CD4-positive, alpha-beta memory T cell (primary cell): Measurements from ENCODE around the gene TMC8. TPM values are rescaled to one million over a fixed set of nuclear protein-coding genes. Genes with fewer than 3 reads are reported as not detected.

Experiments used
- CTCF ChIA-PET: fragments of 350-600 bp; sonication (Branson Sonifier 250); formaldehyde crosslinking; loops from one replicate; lab custom pipeline; 2021; ENCODE audit warnings: inconsistent platforms; ENCODE audit not compliant: partially characterized antibody; lab: Charles Lee
- POLR2A ChIA-PET: fragments of 350-600 bp; sonication (Branson Sonifier 250); formaldehyde crosslinking; loops from one replicate; lab custom pipeline; 2021; ENCODE audit not compliant: partially characterized antibody; lab: Charles Lee
- DNase-seq, 5 donors: peaks; one replicate each; pipeline versions ENCODE4 v3.0.0 to v3.0.0-alpha.2; 2020 to 2022; ENCODE audit warnings: mixed read lengths in 1 of 5
- H3K27ac ChIP-seq: one replicate; pipeline ENCODE4 v1.7.0; 2013; ENCODE audit warnings: low read depth, low read length
- H3K27me3 ChIP-seq: 2 replicates; pipeline ENCODE4 v1.7.0; 2013; ENCODE audit warnings: mild to moderate bottlenecking, low read length, moderate library complexity; ENCODE audit not compliant: insufficient read depth
- H3K36me3 ChIP-seq: 2 replicates; pipeline ENCODE4 v1.7.0; 2013; ENCODE audit warnings: mild to moderate bottlenecking, low read length, moderate library complexity; ENCODE audit not compliant: insufficient read depth
- H3K4me1 ChIP-seq: 2 replicates; pipeline ENCODE4 v1.7.0; 2013; ENCODE audit warnings: mild to moderate bottlenecking, low read length, moderate library complexity; ENCODE audit not compliant: insufficient read depth
- H3K4me3 ChIP-seq, 2 donors: one replicate each; pipeline ENCODE4 v1.7.0; 2013; ENCODE audit warnings: low read length in 2 of 2, mild to moderate bottlenecking in 1 of 2
- H3K9me3 ChIP-seq, 2 donors: one replicate each; pipeline ENCODE4 v1.7.0; 2013; ENCODE audit warnings: low read length in 2 of 2, control low read depth in 1 of 2; ENCODE audit not compliant: control insufficient read depth in 1 of 2
- H3K27ac Mint-ChIP-seq, 7 donors: one replicate each; pipeline ENCODE4 v1.8.0; 2020 to 2021; ENCODE audit warnings: mixed read lengths in 7 of 7, mild to moderate bottlenecking in 6 of 7, inconsistent platforms in 3 of 7, moderate library complexity in 3 of 7
- H3K27me3 Mint-ChIP-seq, 2 donors: one replicate each; pipeline ENCODE4 v1.8.0; 2020 to 2021; ENCODE audit warnings: mixed read lengths in 2 of 2
- H3K36me3 Mint-ChIP-seq, 2 donors: one replicate each; pipeline ENCODE4 v1.8.0; 2020 to 2021; ENCODE audit warnings: mixed read lengths in 2 of 2, inconsistent platforms in 1 of 2, mild to moderate bottlenecking in 1 of 2
- H3K4me1 Mint-ChIP-seq, 4 donors: one replicate each; pipeline ENCODE4 v1.8.0; 2020 to 2021; ENCODE audit warnings: mixed read lengths in 4 of 4, mild to moderate bottlenecking in 1 of 4
- H3K4me3 Mint-ChIP-seq, 8 donors: one replicate each; pipeline ENCODE4 v1.8.0; 2020 to 2021; ENCODE audit warnings: mixed read lengths in 8 of 8, mild to moderate bottlenecking in 7 of 8, moderate library complexity in 6 of 8, inconsistent platforms in 3 of 8
- H3K9me3 Mint-ChIP-seq, 8 donors: one replicate each; pipeline ENCODE4 v1.8.0; 2020 to 2021; ENCODE audit warnings: mixed read lengths in 8 of 8, mild to moderate bottlenecking in 5 of 8, inconsistent platforms in 3 of 8, moderate library complexity in 1 of 8
- intact Hi-C: fragments of 100-400 bp; cut with micrococcal nuclease; formaldehyde crosslinking; loops from one replicate; pipeline ENCODE4 v1.15.1; 2023
- polyA plus RNA-seq, 2 donors: library from polyadenylated mRNA; unstranded; fragments of 300-500 nt; fragmentation: Illumina TruSeq; gene quantifications; one replicate each; pipeline ENCODE4 v1.2.3, GENCODE V29; 2021
- total RNA-seq, 2 experiments: library from RNA; stranded (reverse); gene quantifications; one replicate each; pipeline ENCODE4 v1.2.3, GENCODE V29; 2021

The TMC8 gene
- total and polyA plus RNA-seq, 4 experiments from 2014 or later, result 77.7 to 430 (median 298) TPM

DNA sequence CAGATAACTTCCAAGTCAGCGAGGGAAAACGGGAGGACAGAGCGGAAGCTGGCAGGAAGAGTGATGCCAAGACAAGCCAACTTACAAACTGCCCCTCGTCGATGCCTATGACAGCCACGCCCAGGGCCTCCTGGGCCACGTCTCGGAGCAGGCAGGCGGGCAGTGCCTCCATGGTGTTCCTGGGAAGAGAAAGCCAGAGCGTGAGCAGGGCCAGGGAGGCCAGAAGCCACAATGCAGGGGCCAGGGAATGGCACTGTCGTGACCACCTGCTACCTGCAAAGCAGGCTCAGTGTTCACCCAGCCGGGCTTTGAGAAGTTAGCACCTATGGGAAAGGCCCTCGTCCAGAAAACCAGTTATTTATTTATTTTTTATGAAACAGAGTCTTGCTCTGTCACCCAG is 51.9 kb downstream of the TMC8 start:
- Mint-ChIP-seq H3K4me3 (no peak overlapping the region), H3K27me3 (no peaks in the 10 kb centered on the region), H3K27ac (peak overlapping the region in 1 of 7 donors; percentile 17), H3K9me3 (no peaks in the 10 kb centered on the region), H3K4me1 (peaks cover 2 to 11% (median 8%) of the 10 kb centered on the region in 4 donors), H3K36me3 (no peaks in the 10 kb centered on the region)
- ChIA-PET POLR2A (no interaction called here), CTCF (interaction anchor here (0.8 to 1.5 kb wide), 3 partner anchors 9 to 105 kb away, joined by 3 to 4 read pairs (median 3); no protein-coding TSS in a partner anchor)
- no peak for DNase-seq
- Histone ChIP-seq H3K4me1 (peaks cover 8% of the 10 kb centered on the region), H3K9me3 (no peaks in the 10 kb centered on the region), H3K27me3 (no peaks in the 10 kb centered on the region), H3K36me3 (no peaks in the 10 kb centered on the region), H3K4me3 (no peak overlapping the region), H3K27ac (no peak overlapping the region)
- intact Hi-C loops, result no loop called here

DNA sequence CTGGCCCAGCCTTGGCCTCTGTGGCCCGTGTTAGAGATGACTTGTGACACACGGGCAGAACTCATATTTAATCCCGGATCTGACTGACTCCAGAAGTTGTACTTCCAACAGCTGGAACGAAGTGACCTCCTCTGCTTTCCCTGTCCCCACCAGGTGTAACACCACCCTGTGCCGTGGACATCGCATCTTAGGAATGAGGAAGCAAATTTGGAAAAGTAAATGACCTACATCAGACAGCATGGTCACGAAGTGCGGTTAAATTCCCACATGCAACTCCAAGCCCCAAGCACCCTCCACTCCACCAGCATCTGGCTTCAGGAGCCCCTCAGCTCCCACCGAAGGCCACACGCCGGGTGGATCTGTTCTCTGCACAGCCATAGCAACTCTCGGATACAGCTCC is 53.3 kb downstream of the TMC8 start:
- Mint-ChIP-seq H3K36me3 (no peaks in the 10 kb centered on the region), H3K4me3 (no peak overlapping the region), H3K4me1 (peaks cover 4 to 16% (median 11%) of the 10 kb centered on the region in 4 donors), H3K27ac (peak overlapping the region in 1 of 7 donors; percentile 55), H3K9me3 (no peaks in the 10 kb centered on the region), H3K27me3 (no peaks in the 10 kb centered on the region)
- peaks cover 14% of the 10 kb centered on the region for H3K4me1 ChIP-seq
- intact Hi-C loops, result no loop called here
- no peak overlapping the region for H3K27ac ChIP-seq
- CTCF ChIA-PET, result no interaction called here
- no peaks in the 10 kb centered on the region for H3K27me3 ChIP-seq
- POLR2A ChIA-PET, result no interaction called here
- H3K36me3 ChIP-seq, result no peaks in the 10 kb centered on the region
- no peaks in the 10 kb centered on the region for H3K9me3 ChIP-seq
- H3K4me3 ChIP-seq, result no peak overlapping the region
- no peak for DNase-seq

DNA sequence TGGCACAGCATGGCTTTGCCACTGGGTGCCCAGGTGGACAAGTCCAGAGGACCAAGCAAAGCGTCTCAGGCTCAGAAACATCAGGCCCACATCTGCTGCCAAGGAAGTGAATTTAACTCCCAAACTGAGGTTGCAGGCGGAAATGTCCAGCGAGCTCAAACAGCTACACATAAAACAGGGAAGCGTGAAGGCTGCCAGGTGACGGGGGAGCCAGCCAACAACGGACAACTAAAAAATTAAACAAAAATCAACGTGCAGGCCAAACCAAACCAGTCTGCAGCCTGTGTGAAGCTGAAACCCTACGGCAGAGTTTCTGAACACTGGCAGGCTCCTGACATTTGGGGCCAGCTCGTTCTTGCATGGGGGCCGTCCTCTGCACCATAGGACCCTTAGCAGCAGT is 53.8 kb downstream of the TMC8 start:
- CTCF ChIA-PET, result interaction anchor here (0.7 to 1.6 kb wide), 2 partner anchors 56 to 99 kb away, joined by 3 to 4 read pairs; no protein-coding TSS in a partner anchor
- H3K4me3 Mint-ChIP-seq, result no peak overlapping the region
- peaks cover 4 to 16% (median 11%) of the 10 kb centered on the region in 4 donors for H3K4me1 Mint-ChIP-seq

DNA sequence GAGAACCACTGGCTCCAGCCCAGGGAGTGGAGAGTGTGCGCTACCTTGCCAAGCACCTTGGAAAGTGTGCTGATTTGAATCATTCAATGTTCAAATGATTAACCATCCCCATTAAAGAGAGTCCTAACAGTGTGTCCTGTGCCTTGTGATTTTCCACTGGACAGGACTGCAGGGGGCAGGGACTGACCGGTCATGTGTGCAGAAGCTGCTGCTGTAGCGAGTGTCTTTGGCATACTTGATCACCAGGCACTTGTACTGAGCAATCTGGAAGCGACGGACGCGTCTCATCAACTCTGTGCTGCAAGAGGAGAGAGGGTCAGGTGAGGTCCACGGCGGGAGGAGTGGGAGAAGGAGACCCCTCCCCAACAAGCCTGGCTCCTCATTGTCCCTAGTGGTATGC is 54.3 kb downstream of the TMC8 start:
- ChIA-PET CTCF (interaction anchor here (0.7 to 1.6 kb wide), 2 partner anchors 57 to 100 kb away, joined by 3 to 4 read pairs; no protein-coding TSS in a partner anchor), POLR2A (no interaction called here)
- peak overlapping the region in 3 of 8 donors; percentile 19 to 54 (median 47) for H3K4me3 Mint-ChIP-seq
- Histone ChIP-seq H3K27ac (no peak overlapping the region), H3K27me3 (no peaks in the 10 kb centered on the region), H3K4me1 (peaks cover 14% of the 10 kb centered on the region), H3K4me3 (no peak overlapping the region), H3K9me3 (no peaks in the 10 kb centered on the region), H3K36me3 (no peaks in the 10 kb centered on the region)
- H3K9me3 Mint-ChIP-seq, result no peaks in the 10 kb centered on the region
- H3K4me1 Mint-ChIP-seq, result peaks cover 4 to 16% (median 11%) of the 10 kb centered on the region in 4 donors
- no peak for DNase-seq
- H3K36me3 Mint-ChIP-seq, result no peaks in the 10 kb centered on the region
- peak overlapping the region in 1 of 7 donors; percentile 25 for H3K27ac Mint-ChIP-seq
- H3K27me3 Mint-ChIP-seq, result no peaks in the 10 kb centered on the region
- intact Hi-C loops, result no loop called here

More for the DNA sequence above, 53.8 kb downstream of the TMC8 start:
- Histone ChIP-seq H3K27ac (no peak overlapping the region), H3K9me3 (no peaks in the 10 kb centered on the region), H3K27me3 (no peaks in the 10 kb centered on the region), H3K4me3 (no peak overlapping the region), H3K36me3 (no peaks in the 10 kb centered on the region), H3K4me1 (peaks cover 14% of the 10 kb centered on the region)
- H3K27ac Mint-ChIP-seq, result peak overlapping the region in 2 of 7 donors; percentile 23 to 78
- intact Hi-C loops, result no loop called here
- no peaks in the 10 kb centered on the region for H3K27me3 Mint-ChIP-seq
- no peaks in the 10 kb centered on the region for H3K36me3 Mint-ChIP-seq
- POLR2A ChIA-PET, result no interaction called here
- H3K9me3 Mint-ChIP-seq, result no peaks in the 10 kb centered on the region
- DNase-seq, result no peak

DNA sequence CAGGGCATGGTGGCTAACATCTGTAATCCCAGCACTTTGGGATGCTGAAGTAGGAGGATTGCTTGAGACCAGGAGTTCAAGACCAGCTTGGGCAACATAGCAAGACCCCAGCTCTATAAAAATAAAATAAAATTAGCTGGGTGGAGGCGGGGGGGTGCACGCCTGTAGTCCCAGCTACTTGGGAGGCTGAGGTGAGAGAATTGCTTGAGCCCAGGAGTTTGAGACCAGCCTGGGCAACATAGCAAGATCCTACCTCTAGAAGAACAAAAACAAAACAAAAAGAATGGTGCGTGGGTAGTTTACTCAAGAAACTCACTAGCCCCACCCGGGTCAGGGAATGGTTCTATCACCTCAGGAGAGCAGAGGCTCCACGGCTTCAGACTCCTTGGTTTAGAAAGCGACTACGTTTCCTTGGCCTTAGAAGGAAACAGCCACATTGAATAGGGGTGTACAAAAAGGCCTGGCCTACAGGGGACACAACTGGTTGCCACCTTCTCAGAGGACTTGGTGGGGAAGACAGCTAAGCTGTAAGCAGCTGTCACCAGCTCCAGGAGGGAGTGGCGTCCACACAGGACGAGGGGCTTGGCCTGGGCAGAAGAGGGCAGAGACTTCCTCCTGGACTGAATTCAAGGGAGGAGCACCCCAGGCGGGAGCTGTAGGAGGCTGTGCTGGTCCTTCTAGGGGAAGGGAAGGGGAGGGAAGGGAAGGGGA is 55.6 kb downstream of the TMC8 start:
- intact Hi-C loops, result no loop called here
- peak overlapping the region; percentile 35 to 84 (median 66) for H3K4me3 Mint-ChIP-seq
- peak overlapping the region in 5 of 7 donors; percentile 20 to 82 (median 42) for H3K27ac Mint-ChIP-seq
- ChIA-PET CTCF (interaction anchor here (1.0 to 3.7 kb wide), 5 partner anchors 10 to 167 kb away, joined by 3 to 17 read pairs (median 4); no protein-coding TSS in a partner anchor), POLR2A (interaction anchor here (0.7 to 1.5 kb wide), 7 partner anchors 9 to 101 kb away, joined by 3 to 6 read pairs (median 3); no protein-coding TSS in a partner anchor)
- Histone ChIP-seq H3K4me3 (no peak overlapping the region), H3K27ac (no peak overlapping the region), H3K36me3 (no peaks in the 10 kb centered on the region), H3K9me3 (no peaks in the 10 kb centered on the region), H3K27me3 (no peaks in the 10 kb centered on the region), H3K4me1 (peaks cover 14% of the 10 kb centered on the region)
- no peaks in the 10 kb centered on the region for H3K36me3 Mint-ChIP-seq
- peaks cover 0 to 2% (median 0%) of the 10 kb centered on the region in 8 donors for H3K9me3 Mint-ChIP-seq
- H3K27me3 Mint-ChIP-seq, result no peaks in the 10 kb centered on the region
- peaks cover 4 to 16% (median 9%) of the 10 kb centered on the region in 4 donors for H3K4me1 Mint-ChIP-seq
- DNase-seq, result no peak

DNA sequence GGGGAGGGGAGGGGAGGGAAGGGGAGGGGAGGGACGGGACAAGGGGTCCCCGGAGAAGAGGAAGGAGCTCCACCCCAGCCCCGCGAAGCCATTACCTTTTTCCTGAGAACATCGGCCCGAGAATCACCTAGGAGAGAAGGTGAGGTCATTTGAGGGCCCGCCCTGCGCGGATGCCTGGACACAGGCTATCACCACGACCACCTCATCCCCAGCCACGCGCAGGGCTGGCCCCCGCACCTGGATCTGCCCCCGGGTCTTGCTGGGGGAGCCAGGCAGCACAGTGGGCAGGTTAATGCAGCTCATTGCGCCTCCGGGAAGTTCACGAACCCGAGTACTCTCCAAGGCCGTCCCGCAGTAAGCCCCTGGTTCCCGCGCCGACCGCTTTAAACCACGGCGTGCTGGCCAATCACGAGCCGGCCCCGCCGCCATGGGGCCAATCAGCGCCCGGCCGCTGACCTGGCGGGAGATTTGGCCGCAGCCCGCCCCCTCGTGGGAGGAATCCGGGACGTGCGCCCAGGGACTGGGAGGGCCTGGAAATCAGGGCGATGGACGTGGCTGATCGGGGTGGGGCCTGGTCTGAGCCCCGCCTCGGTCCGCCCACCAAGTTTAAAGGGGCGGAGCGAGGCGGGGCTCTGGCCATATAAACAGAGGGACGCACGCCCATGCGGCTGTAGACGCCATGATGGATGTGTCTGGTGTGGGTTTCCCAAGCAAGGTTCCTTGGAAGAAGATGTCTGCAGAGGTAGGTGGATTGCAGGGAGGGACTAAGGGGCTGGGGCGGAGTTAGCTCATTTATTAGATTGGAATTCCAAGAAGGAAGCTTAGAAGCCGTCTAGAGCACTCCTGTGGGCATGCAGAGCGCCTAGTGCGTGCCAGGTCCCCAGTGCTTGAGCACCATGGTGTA is 56.4 kb downstream of the TMC8 start, which contains the start of the genes AFMID and TK1:
AFMID (plus strand) TSS at position 671 of the 904 bp plus-strand sequence; CDS start at position 680, 9 bp downstream.
TK1 (minus strand) TSS at position 361 of the 904 bp plus-strand sequence; CDS start at position 303, 58 bp downstream.
- intact Hi-C loops, result no loop called here
- H3K9me3 ChIP-seq, result no peaks in the 10 kb centered on the region
- ChIA-PET POLR2A (interaction anchor here (0.7 to 1.5 kb wide), 8 partner anchors 10 to 102 kb away, joined by 3 to 6 read pairs (median 3); no protein-coding TSS in a partner anchor), CTCF (interaction anchor here (1.0 to 3.7 kb wide), 5 partner anchors 11 to 168 kb away, joined by 3 to 17 read pairs (median 3); no protein-coding TSS in a partner anchor)
- peaks cover 0 to 2% (median 0%) of the 10 kb centered on the region in 8 donors for H3K9me3 Mint-ChIP-seq
- H3K36me3 Mint-ChIP-seq, result no peaks in the 10 kb centered on the region
- DNase-seq, result peak; percentile 64 to 78 (median 71)
- no peaks in the 10 kb centered on the region for H3K36me3 ChIP-seq
- peaks cover 4 to 16% (median 9%) of the 10 kb centered on the region in 4 donors for H3K4me1 Mint-ChIP-seq
- H3K27ac Mint-ChIP-seq, result peak within 1 kb of the TSS in 6 of 7 donors; percentile 20 to 82 (median 65)
- H3K4me3 ChIP-seq, result peak within 1 kb of the TSS; percentile 55 to 75
- H3K4me1 ChIP-seq, result peaks cover 14% of the 10 kb centered on the region
- no peak within 1 kb of the TSS for H3K27ac ChIP-seq
- H3K4me3 Mint-ChIP-seq, result peak within 1 kb of the TSS; percentile 81 to 90 (median 87)
- H3K27me3 ChIP-seq, result no peaks in the 10 kb centered on the region
- H3K27me3 Mint-ChIP-seq, result no peaks in the 10 kb centered on the region
